GM18511 (cell line): ENCODE results near the gene DCC.

Experiments
- ATAC-seq: cut with Tn5 transposase; IDR thresholded peaks from one replicate; pipeline ENCODE4 v1.9.1; 2021; ENCODE audit warnings: mild to moderate bottlenecking, moderate library complexity; ENCODE audit not compliant: unreplicated experiment

DCC gene

DNA sequence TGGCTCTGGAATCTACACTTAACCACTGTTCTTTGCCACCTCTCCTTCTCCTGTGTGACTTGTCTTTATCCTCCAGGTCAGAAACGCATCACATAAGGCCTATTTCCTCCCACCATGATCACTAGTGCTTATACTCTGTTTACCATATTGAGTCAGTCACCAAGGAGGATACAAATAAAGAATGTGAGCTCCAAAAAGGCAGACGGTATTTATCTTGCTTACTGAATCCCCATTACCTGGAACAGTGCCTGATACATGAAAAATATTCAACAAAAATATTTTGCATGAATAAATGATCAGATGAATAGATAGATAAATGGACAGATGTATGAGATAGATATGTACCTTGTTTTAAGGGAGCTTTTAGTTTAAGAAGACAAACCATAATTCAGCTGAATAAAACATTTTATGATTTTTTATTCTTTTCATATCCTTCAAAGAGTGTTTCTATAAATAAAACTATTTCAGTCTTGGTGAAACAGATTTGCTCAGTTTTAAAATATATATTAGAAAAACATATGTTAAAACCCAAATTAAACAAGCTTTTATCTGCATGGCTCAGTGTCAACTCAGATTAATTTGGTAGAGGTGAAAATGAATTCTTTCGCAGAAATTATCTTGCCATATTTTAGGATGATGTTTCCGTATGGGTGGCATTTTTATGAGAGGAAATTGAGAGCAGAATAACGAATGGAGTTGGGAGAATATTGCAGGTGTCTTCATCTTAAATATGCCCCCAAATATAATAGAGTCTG is 799.9 kb downstream of the DCC start:
- ATAC-seq, result no peak

DNA sequence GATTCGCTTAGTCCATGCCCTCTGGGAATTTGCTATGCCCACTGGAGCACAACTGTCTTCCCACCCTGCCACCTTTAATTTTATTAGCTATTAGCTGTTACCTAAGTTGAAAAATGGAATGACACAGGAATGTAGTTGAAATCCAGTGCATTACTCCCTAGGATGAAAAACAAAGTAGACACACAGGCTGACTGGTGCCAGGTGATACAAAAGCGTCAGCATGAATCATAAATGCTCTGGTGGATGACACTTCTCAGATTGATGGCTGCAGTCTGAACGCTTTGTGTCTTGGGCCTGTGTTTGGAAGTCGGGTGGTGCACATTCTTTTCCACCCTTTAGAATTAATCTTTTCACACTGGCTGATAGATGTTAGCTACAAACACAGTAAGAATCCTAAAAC is 802.0 kb downstream of the DCC start:
- ATAC-seq, result no peak

DNA sequence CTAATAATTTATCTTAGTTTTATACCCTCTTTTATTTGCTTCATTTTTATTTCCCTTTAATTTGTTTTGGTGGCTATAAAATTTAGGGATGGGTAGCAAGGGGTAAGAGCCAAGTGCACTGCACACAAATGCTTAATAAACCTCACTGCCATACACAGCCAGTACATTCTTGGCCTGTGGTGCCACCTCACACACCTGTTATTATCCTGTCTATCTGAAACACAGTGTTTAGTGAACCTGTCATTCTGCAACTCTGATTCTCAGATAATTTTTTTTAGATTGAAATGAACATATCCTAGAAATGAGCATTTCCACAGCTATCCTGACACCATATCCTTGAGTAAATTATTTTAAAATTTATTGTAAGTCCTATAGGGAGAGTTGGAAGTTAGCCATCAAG is 807.5 kb downstream of the DCC start:
- no peak for ATAC-seq

DNA sequence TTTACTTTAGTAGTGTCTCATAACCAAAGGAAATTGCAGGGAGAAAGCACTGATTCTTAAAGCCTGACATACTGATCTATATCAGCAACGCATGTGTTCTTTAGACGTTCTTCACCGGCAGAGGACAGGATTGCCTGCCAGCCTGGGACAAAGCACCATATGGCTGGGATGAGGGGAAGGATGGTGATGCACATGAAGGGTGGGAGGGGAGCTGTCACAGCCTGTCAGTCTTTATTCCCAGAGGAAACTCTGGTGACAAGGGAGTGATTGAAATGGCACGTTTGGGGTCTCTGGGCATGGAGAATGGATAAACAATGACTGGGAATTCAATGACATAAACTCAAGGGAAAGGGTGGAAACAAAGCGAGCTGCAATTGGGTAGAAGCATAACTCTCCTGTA is 808.1 kb downstream of the DCC start:
- no peak for ATAC-seq

DNA sequence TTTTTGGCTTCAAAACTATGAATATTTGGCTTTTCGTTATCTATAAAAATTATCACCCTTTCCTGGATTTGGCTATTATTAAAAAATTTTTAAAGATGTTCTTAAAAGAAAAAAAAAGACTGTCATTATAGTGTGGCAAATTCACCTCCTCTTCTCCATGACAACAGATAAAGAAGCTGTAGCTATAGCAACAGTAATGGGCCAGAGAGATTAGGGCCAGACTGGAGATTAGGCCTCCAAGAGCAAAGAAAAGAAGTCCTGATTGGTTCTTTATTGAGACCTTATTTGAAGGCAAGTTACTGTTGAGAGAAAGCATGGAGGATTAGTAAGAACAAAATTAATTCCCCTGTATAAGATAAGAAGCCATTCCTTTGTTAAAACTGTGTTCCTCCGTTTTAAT is 812.5 kb downstream of the DCC start:
- ATAC-seq, result no peak

DNA sequence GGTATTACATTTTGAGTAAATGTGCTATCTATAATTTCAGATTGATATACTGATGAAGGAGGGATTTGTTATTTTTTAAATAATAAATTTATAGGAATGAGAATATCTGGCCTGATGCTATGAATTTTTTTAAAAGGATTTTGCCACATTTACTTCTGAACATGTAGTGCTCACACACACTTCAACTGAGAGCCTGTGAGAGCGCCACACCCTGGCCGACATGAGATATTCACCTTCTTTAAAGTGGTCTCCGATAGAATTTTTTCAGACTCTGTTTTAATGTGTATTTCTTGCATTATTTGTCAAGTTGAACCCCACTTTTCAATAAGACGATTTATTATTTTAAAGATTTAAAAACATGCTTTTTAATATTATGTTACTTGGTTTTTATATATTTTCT is 813.3 kb downstream of the DCC start:
- ATAC-seq, result no peak

DNA sequence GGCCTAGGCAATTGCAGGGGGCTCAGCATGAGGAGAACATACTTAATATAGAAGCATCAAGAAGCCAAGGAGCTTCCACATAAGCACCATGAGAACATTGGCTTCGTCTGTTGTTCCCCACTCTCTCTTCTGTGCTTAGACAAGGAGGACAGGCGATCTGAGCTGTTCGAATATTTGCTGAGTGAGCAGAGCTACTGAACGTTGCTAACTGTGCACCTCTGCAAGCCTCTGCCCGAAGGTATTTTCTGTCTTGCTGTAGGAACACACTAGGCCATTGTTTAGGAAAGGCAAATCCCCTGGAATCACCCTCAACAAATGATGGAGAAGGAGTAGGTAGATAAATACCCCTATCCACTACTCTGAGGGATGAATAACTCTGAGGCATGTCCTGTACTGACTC is 813.8 kb downstream of the DCC start:
- no peak for ATAC-seq

DNA sequence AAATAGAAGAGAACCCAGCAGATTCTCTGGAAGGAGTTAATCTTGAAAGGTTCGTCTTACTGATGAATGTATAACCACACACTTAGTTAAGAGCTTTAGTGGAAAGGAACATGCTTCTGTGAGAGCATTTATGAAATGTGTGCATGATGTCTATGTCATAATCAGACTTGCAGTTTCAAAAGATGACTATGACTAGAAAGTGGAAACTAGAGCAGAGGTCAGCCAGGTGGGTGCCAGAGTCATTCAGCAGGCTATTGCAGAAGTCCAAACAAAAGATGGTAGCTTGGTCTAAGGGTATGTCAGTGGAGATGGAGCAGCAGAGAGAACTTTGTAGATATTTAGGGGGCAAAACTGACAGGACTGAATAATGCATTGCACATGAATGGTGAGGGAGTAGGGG is 825.8 kb downstream of the DCC start:
- ATAC-seq, result no peak

DNA sequence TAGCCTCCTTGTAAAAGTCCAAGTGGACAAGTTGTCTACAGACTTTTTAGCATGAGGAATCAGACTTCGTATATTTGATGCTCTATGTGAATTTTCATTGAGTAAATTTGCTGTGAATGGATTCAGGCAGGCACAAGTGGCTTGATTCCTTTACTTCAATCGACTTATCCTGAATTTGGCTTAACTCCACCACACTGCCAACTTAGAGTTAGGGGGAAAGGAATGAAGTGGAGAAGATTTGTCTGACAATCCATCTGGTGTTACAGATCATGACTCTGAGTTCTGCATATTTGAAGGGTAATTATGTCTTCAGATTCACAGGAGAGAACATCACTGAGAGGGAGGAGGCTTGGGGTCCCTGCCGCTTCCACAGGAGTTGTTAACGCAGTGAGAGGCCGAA is 829.3 kb downstream of the DCC start:
- no peak for ATAC-seq

DNA sequence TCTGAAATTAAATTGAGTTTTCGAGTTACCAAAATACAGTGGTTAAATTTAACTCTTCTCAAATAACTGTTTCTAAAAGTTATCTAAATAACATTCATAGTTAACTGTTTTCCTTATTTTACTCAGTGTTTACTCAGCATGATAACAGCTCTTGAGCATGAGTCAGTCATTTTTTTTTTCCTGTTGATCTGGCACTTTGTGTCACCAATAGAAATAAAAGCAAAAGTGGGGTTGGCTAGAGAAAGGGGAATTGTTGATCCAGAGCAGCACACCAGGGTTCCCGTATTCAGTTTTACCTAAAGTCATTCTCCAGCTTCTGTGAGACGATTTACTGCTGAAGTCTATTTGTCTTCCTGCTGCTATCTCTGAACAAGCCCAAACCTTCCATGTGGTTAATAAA is 851.6 kb downstream of the DCC start:
- ATAC-seq, result no peak

DNA sequence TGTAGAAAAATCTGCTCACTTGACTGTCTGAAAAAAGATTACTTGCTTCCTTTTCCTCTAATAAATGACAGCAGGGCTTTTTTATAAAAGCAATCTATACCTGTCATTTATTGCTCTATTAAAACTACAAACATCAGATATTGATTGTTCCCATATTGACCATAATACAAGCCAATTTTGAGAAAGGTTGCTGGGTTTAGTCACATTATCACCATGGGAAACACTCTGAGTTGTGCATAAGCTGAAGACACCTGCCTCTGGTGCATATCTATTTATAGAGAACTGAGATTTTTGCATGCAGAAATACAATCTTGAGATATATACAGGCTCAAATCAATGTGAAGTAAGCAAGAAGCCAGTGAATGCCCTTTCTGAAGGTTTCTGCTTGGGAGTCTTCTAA is 853.9 kb downstream of the DCC start:
- ATAC-seq, result no peak

DNA sequence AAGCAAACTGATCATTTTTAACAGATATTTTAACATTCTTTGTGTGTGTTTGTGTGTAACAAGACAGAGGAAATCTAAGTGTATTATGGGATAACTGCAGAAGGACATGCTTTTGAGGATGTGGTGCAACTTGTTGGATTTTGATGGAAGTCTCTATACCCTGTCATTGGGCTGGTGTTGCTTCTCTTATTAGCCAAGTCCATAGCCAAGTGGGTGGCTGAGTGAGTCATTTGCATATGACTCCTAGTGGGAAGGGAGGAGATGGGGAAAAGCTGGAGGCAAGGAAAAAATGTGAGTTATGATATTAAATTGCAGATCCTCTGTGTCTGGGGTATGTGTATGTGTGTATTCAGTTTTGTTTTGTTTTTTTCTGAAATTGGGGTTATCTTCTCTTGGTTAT is 879.9 kb downstream of the DCC start:
- no peak for ATAC-seq

DNA sequence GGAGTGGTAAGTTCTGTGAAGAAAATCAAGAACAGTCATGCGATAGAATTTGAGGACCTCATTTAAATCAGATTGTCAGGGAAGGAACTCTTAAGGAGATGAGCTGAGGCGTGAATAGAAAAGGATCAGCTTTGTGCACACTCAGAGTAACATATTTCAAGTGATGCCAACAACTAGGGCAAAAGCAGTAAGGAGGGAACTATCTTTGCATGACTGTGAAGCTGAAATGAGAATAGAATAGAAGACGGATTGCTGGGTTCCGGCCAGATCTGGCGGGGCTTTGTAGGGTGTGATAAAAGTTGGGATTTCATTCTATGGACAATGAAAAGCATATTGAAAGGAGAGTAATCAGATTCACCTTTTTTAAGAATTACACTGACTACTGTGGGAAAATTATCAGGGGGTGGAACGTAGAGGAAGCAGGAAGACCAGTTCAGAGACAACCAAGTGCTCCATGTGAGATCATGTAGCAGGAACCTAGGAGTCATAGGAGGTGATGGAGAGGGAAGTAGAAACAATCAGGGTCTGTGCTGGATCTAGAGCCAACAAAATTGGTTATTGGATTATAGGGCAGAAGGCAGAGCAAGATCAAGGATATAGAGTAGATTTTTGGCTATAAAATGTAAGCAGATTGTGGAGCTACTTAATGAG is 884.3 kb downstream of the DCC start:
- ATAC-seq, result no peak

DNA sequence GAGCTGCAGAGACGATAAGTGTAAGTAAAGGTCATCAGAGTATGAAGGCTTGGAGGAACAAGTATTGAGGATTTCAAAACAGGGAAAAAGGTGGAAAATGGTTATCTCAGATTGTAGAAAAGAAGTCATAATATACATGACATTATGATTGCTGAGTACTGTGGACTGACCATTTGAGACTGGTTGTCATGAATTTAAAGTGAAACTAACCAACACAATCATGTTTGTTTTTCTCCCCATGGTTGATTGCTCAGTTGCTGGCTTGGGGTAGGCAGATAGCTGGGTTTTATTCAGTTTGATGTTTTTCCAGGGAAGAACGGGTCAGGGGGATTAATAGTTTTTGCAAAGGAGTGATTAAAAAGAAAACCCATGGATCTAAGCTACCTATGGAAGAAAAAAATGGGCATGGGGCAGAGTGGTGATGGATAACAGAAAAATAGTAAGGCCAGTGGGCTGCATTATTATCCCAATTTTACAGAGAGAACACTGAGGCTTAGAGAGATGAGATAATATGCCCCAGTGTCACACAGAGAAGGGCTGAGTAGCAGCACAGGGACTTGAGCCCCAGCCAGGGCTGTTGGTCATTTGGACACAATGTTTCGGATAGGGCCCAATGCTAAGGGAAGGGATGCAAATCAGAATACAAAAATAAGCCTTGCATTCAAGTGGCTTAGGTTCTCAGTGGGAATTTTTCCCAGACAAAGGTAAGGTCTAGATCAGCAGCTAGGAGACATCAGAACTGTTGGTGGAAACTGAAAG is 885.7 kb downstream of the DCC start:
- no peak for ATAC-seq

DNA sequence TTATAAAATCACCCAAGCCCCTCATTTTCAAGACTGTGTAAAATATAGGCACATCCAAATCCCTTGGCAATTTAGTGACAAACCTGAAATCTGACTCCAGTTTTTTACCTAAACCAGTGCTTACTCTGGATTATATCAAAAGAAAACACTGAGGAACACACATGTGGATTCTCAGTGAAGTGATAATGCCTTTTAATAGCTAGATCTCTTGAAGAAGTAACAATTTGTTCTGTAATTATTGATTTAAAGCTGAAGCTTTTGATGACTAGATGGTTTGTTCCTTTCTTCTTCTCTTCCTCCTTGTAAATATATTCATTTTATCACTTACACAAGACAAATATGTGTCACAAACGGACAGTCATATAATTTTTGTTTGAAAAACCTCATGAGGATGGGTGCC is 894.6 kb downstream of the DCC start:
- ATAC-seq, result no peak

DNA sequence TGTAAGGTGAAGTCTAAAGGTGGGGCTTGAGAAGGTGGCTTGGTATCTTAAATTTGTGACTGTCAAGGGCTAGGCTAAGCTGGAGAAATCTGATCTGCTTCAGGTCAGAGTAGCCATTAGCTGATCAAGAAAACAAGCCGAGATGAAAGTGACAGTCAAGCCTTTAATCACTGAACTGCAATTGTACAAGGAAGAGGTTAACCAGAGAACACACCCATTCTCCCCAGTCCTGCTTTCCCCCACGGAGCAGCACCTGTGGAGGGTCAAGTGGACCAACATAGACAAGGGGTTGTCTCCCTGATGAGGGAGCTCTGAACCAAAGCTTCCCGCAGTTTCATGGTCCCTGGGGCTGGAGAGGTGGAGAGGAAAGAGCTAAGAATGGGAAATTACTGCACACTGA is 901.2 kb downstream of the DCC start:
- ATAC-seq, result no peak

DNA sequence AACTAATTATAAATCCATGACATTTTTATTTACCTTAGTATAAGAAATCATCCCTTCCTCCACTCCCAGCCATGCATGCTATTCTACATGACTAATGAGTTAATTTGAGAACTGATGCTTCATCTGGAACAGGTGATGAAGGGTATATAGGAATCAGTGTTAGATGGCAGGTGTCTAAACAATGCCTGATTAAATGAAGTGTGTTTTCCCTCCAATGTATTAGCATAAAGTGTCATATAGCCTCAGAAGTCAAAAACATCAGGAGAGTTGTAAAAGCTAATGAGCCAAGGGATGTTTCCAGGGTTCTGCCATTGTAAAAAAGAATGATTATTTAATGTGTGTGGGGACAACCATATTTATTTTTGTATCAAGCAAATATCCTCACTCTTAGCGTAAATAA is 913.8 kb downstream of the DCC start:
- ATAC-seq, result no peak

DNA sequence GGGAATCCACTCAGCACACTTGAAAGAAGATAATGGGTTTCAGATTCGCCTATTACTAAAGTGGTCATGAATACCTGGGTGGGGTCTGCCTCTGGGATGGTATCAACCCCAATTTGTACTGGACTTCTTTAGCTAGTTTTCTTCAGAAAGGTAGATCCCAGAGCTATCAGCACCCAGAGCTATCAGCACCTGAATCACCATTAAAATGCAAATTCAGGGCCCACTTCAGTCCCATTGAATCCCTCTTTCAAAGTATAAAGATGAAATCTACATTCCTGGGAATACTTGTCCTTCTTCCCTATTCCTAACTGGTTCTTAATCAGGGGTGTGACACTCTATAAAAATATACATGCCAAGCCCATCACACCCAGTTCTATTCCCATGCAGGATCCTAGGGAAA is 914.3 kb downstream of the DCC start:
- ATAC-seq, result no peak

DNA sequence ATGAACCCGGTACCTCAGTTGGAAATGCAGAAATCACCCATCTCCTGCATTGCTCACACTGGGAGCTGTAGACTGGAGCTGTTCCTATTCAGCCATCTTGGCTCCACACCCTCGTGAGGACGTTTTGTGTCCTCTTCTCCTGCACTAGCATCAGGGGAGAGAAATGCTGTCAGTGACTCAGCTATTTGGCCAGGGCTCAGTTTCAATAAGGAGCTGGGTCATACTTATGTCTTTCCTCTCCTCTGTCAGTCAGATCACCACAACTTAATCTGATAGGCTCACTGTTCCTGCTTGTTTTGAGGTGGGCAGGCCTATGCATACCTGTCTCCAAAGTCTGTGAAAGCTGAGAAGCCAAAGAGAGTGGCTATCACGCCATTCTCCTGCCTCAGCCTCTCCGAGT is 921.2 kb downstream of the DCC start:
- no peak for ATAC-seq

DNA sequence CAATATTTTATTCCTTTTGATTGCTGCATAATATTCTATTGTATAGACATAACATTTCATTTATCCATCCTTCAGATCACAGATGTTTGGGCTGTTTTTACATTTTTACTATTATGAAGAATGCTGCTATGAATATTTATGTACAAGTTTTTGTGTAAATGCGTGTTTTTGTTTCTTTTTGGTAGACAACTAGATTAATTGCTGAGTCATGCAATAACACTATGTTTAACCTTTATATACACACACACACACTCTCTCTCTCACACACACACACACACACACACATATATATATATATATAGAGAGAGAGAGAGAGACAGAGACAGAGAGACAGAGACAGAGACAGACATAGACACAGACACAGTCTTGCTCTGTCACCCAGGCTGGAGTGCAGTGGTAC is 926.9 kb downstream of the DCC start:
- ATAC-seq, result no peak

DNA sequence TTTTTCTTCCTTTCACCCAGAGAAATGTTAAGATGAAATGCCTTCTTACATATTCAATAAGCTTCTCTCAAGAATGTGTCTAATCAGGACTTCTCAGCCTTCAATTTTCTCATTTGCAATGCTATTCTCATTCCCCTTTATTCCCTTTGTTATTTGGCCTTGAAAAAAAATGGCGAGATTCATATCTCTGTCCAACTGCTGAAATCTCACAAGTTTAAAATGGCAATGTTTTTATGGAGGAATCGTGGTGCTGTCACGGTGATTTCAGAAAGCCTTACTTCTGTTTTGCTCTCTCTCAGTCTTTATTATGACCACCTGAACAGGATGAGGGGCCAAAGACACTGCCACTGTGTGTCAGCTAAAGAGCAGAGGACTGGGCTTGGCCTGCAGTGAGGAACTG is 928.5 kb downstream of the DCC start:
- no peak for ATAC-seq

DNA sequence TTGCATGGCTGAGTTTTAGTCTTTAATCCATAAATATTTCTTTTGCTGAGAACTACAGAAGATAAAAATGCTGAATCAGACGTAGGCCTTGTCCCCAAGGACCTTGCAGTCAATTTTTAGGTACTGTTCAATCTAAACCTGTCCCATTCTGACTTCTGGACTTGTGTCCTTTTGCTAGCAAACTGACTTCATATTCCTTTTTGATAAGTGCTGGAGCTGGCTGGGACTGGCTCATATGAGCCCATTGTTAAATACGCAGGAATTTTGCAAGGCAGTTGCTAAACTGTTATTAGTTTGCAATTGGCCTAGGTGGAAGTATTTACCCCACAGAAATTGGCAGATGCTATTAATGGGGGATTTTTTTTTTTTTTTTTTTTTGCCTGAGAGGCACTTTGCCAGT is 941.4 kb downstream of the DCC start:
- no peak for ATAC-seq
